GM19455 (cell line): ENCODE data around the gene RFX7.

Experiments used
- ATAC-seq: cut with Tn5 transposase; IDR thresholded peaks from one replicate; pipeline ENCODE4 v1.9.1; 2021; ENCODE audit not compliant: unreplicated experiment

RFX7 gene

DNA sequence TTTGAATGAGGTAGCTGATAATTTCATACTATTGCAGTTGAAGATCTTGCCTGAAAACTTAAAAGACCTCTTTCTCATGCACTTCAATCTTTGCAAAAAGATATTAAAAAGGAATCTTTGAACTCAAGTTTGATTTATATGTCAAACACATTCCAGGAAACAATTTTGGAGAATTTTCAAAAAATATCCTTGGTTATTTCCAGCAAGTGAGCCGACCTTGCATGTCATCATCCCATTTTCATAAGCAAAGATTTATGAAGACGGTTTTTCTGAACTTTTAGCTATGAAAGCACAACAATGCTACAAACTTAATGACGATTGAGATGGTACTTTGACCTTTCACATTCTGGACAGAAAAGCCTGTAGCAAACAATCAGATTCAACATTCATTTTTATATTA lies 95.6 kb downstream of the RFX7 start:
- no peak for ATAC-seq

GRCh38 chr15:56146756-56147155 lies 96.9 kb downstream of the RFX7 start:
- ATAC-seq, result no peak

GRCh38 chr15:56128081-56128480 lies 115.6 kb downstream of the RFX7 start:
- ATAC-seq, result no peak

- no peak for ATAC-seq
These were observed 117.3 kb downstream of the RFX7 start for GRCh38 chr15:56126409-56126808.

- no peak for ATAC-seq
These were observed 119.3 kb downstream of the RFX7 start for GRCh38 chr15:56124391-56124790.

- ATAC-seq, result no peak
These were observed 137.8 kb downstream of the RFX7 start for GRCh38 chr15:56105855-56106254.

DNA sequence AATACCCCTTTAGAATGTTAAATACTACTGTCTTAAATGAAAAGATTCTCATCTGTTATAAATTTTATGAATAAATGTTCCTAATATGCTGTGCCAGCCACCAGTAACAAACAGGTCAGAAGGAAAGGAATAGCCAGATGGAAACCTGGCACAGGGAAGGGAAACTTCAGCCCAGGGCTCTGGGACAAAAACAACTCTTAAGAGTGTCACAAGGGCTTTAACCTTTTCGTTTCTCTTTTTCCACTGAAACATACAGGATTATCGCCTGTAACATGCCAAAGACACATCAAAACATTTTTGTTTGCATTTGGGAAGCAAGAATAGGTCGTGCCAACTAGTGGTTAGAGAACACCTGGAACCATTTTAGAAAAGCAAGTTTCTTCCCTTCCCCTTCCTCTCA lies 141.2 kb downstream of the RFX7 start:
- no peak for ATAC-seq

DNA sequence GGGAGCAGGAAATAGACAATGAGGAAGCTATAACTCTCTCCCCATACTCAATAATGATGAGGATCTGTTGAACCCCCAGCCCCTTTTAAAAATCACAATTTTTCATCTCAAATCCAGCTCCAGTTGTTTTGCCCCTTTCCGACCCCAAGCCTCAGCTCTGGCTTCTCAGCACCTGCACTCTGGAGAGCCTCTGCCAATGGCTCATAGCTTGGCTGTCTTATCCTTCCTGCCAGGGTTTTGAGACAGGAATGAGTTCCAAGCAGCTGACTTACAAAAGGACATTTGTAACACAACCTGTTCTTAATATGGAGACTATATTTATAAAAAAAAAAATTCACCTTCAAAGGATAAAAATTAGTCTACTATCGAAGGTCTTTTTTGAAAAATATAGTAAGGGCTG lies 144.4 kb downstream of the RFX7 start:
- no peak for ATAC-seq

GRCh38 chr15:56098195-56098863 lies 145.3 kb downstream of the RFX7 start:
- no peak for ATAC-seq

DNA sequence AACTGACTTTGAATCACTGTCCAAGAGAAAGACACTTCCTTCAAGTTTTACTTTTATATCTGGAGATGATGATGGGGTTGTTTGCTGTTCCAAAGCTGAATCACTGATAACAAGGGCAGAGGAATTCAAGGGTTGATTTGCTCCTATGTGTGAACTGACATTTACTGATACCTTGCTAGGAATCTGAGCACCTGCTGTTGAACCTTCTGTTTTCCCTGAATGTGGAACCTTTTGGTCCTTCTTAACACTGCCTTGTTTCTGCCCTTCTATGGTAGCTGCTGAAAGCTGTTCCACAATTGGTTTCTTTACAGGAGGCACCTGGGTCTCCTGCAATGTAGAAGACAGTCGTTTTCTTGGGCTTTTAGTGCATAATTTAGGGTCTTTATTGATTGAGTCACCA lies 148.3 kb downstream of the RFX7 start:
- ATAC-seq, result no peak

DNA sequence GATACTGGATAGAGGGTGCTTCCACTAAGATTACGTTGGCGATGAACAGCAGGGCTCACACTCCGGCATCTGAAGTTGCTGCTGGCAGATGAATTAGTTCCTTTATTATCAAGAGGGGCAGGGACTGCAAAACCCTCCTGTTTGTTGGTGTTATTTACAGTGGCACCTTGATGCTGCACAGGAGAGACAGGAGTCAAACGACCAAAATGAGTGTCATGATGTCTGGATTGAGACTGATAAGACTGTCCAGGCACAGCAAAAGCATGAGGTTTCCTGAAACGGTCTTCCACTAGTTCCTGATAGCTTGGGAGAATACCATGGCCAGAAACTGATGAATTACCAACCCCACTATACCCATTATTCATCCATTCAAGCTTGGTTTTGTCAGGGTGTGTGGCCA lies 149.5 kb downstream of the RFX7 start:
- ATAC-seq, result no peak

GRCh38 chr15:56088389-56088788 lies 155.3 kb downstream of the RFX7 start:
- no peak for ATAC-seq

- ATAC-seq, result no peak
These were observed 157.1 kb downstream of the RFX7 start for GRCh38 chr15:56086566-56086965.

- ATAC-seq, result no peak
These were observed 161.4 kb downstream of the RFX7 start for GRCh38 chr15:56082263-56082761.

DNA sequence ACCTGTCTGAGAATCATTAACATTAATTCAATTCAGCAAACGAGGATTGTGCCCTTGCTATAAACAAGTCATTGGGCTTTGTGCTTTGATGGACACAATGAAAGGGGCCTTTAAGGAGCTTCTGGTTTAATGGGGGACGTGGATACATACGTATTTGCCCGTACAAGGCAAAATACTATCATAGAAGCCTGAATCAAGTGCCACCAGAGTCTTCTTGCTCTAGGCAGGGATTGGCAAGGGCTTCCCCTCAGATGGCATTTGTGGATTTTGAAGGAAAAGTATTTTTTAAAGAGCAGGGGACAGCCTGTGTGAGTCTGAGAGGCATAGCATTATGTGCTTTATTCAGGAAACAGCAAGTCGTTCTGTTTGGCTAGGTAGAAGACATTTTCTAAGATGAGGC lies 166.6 kb downstream of the RFX7 start:
- no peak for ATAC-seq

GRCh38 chr15:56076640-56077039 lies 167.0 kb downstream of the RFX7 start:
- ATAC-seq, result no peak

DNA sequence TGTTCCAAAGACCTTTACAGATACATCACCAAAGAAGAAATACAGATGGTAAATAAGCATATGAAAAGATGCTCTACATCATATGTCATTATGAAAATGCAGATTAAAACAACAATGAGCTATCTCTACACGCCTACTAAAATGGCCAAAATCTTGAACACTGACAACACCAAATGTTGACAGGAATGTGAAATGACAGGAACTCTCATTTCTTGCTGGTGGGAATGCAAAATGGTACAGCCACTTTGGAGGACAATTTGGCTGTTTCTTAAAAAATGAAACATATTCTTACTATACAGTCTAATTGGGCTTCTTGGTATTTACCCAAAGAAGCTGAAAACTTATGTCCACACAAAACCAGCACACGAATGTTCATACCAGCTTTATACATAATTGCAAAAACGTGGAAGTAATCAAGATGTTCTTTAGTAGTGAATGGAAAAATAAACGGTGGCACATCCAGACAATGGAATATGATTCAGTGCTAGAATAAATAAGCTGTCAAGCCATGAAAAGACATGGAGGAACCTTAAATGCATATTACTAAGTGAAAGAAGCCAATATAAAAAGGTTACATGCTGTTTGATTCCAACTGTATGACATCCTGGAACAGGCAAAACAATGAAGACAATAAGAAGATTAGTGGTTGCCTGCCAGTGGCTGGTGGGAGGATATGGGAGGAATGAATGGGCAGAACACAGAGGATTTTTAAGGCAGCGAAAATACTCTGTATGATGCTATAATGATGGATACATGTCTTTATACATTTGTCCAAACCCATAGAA lies 169.0 kb downstream of the RFX7 start:
- ATAC-seq, result no peak

- no peak for ATAC-seq
These were observed 179.5 kb downstream of the RFX7 start for GRCh38 chr15:56064152-56064551.

DNA sequence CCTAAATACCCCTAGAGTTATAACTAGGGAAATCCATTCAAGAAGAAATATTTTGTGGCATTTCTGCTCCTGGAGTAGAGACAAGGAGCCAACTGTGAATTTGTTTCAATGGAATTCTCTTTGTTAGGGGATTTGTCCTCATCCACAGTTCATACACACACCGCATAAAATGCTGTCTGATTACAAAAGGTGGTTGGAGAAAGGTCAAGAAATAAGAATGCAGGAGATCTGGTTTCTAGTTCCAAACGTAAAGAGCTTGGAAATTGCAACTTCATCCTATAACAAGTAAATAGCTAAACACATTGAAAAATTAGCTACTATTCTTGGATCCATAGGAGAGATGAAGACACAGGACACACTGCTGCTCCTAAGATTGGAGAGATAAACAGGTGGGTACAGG lies 184.0 kb downstream of the RFX7 start:
- no peak for ATAC-seq

GRCh38 chr15:56058986-56059385 lies 184.7 kb downstream of the RFX7 start:
- no peak for ATAC-seq

DNA sequence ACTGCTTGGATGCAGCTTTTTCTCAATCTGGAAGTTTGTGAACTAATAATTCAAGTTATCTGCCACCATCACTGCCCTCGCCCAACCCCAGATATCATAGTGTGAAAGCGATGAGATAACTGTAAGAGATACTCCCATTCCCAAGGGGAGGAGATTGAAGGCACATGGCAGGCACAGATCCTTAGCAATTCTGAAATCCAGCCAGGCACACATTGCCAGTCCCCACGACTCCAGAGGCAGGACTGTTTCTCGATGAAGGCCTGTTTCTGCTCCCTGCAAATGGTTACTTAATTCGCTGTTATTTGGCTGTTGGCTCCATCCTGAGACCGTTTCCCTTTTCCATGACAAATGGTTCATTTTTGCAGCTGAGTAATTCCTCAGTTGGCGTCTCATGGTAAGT lies 187.1 kb downstream of the RFX7 start:
- ATAC-seq, result no peak

DNA sequence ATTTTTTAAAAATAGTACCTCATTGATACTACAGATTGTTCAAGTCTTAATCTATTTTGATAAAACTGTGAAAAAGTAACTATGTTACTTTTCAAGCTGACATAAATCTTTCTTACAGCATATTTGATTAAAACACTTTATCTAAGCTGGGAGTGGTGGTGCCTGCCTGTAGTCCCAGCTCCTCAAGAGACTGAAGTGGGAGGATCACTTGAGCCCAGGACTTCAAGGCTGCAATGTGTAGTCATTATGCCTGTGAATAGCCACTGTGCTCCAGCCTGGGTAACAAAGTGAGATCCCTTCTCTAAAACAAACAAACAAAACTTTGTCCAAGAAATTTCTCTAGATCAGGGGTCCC lies 190.7 kb downstream of the RFX7 start:
- no peak for ATAC-seq
